Lower leg skin (tissue), 3 donors: Measurements from ENCODE around the gene CPOX.

Source experiments
- POLR2A ChIP-seq, 2 donors: fragments of 450-650 bp; IDR thresholded peaks; one replicate each; pipeline ENCODE4 v1.6.1; 2016 to 2017; ENCODE audit warnings: antibody characterized with exemption in 2 of 2, mild to moderate bottlenecking in 1 of 2, moderate library complexity in 1 of 2
- TF ChIP-seq, protein P1 (sequence below), 3 donors: fragments of 450-650 bp; IDR thresholded peaks; one replicate each; pipeline ENCODE4 v1.5.1; 2016; ENCODE audit warnings: antibody characterized with exemption in 3 of 3, mild to moderate bottlenecking in 3 of 3, moderate library complexity in 2 of 3

DNA sequence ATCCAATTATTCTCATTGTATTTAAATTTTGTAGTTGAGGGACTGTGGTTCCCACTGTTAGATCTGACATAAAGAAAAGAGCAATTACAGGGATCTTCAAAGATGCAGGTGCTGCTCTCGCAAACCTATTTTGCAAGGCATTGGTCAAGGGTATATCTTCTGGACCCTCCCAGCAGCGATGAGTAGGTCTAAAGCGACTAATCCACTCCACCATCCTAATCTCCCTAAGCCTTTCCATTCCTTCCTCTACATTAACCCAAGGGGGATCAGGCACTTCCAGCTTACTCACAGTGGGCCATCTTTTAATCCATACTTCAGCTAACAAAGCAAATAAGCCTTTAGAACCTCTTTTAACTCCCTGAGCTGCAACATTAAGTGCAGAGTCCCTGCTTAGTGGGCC lies 37.0 kb upstream of the CPOX start:
- no peak for TF ChIP-seq POLR2A (IDR thresholded peaks at IDR 0.05)
- TF ChIP-seq, protein P1, sequence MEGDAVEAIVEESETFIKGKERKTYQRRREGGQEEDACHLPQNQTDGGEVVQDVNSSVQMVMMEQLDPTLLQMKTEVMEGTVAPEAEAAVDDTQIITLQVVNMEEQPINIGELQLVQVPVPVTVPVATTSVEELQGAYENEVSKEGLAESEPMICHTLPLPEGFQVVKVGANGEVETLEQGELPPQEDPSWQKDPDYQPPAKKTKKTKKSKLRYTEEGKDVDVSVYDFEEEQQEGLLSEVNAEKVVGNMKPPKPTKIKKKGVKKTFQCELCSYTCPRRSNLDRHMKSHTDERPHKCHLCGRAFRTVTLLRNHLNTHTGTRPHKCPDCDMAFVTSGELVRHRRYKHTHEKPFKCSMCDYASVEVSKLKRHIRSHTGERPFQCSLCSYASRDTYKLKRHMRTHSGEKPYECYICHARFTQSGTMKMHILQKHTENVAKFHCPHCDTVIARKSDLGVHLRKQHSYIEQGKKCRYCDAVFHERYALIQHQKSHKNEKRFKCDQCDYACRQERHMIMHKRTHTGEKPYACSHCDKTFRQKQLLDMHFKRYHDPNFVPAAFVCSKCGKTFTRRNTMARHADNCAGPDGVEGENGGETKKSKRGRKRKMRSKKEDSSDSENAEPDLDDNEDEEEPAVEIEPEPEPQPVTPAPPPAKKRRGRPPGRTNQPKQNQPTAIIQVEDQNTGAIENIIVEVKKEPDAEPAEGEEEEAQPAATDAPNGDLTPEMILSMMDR (IDR thresholded peaks at IDR 0.05): no peak
